GM21381 (cell line): ENCODE data around the gene TMEM169.
"Not testable (repeated sequence)": the region's sequence is repeated elsewhere in the genome, so short reads cannot be mapped to it uniquely, and the experiment has no call there.

Experiments
- ATAC-seq: cut with Tn5 transposase; IDR thresholded peaks from one replicate; pipeline ENCODE4 v1.9.1; 2021; ENCODE audit warnings: mild to moderate bottlenecking, moderate library complexity; ENCODE audit not compliant: unreplicated experiment

TMEM169 gene

DNA sequence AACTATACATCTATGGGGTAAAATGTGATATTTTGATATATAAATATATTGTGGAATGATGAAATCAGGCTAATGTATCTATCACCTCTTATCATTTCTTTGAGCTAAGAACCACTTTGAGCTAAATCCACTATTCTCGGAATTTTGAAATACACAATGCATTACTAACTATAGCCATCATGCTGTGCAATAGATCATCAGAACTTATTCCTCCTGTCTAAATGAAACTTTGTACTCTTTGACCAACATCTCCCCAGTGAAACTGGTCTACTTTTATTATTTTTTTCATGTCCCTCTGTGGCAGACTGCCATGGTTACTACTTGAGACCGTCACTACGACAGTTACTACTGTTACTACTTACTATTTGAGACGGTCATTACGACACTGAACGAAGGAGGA lies 11.5 kb upstream of the TMEM169 start:
- no peak for ATAC-seq

DNA sequence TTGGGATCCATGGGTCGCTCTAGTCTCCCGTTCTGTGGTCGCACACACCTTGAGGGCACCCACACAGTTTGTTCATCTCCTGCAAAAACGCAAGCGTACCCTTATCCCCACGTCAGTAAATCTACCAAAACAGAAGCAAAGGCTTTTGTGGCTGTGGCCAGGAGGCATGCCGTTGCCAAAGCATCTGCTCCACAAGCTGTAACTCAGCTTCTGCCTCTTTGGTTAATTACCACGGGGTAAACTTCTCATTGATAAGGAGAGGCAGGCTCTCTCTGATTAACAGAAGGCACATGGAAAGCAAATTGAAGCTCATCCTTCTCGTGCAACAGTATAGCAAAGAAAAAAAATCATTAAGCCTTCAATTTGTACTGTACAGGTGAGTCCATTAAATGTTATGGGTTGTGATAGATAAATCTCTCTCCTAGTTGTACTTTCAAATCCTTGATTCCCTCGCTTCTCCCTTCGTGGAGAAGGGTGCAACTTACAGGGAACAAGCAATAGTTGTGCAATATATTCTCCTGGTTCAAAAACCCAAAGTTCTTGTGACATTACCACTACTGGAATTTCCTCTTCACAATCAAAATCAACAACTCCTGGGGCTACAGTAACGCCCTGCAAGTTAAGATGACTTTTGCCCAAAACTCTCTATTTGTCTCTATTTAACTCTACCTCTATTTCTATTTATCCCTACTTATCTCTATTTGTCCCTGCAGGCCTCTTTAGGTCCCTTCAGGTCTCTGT lies 10.4 kb upstream of the TMEM169 start:
- no peak for ATAC-seq

DNA sequence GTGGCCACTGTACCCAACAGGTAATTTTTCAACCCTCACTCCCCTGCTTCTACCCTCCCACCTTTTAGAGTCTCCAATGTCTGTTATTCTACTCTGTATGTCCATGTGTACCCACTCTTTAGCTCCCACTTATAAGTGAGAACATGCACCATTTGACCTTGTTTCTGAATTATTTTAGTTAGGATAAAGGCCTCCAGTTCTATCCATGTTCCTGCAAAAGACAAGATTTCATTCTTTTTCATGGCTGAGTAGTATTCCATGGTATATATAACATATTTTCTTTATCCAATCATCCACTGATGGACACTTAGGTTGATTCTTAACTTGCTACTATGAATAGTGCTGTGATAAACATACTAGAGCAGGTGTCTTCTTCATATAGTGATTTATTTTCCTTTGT lies 9.2 kb upstream of the TMEM169 start:
- ATAC-seq = no peak

DNA sequence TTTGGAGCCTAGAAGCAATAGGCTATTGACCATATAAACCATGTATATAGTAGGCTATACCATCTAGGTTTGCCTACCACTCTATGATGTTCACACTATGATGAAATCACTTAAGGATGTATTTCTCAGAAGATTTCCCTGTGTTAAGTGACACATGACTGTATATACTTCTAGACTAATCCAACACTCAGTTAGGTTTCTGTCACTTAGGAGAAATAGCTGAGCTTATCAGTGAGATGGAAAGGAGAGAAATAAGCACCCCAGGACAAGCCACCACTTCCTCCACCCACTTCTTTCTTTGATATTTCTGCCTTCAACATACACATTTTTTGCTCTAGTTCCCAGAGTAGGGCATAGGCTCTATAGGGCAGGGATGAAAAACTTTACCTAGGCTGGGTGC lies 7.9 kb upstream of the TMEM169 start:
- no peak for ATAC-seq

DNA sequence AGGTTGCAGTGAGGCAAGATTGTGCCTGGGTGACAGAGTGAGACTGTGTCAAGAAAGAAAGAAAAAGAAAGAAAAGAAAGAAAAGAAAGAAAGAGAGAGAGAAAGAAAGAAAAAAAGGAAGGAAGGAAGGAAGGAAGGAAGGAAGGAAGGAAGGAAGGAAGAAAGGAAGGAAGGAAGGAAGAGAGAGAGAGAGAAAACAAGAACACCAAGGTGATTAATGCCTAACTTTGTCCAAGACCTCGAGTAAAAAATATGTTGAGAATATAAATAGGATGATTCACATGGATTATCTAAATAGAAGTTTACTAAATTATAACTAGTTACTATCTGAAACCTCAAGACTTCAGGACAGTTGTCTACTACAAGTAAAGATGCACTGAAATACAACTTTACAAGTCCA lies 7.3 kb upstream of the TMEM169 start:
- no peak for ATAC-seq

DNA sequence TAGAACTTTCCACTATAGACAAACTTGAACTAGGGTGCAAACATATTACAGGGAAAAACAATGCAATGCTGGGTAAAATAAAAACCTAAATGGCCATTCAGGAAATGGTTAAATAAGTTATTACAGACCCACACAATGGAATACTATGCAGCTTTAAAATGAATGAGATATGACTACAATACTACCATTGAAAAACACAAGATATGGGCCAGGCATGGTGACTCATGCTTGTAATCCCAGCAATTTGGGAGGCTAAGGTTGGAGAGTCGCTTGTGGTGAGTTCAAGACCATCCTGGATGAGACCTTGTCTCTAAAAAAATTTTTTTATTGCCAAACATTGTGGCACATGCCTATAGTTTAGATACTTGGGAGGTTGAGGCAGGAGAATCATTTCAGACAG lies 6.9 kb upstream of the TMEM169 start:
- no peak for ATAC-seq

DNA sequence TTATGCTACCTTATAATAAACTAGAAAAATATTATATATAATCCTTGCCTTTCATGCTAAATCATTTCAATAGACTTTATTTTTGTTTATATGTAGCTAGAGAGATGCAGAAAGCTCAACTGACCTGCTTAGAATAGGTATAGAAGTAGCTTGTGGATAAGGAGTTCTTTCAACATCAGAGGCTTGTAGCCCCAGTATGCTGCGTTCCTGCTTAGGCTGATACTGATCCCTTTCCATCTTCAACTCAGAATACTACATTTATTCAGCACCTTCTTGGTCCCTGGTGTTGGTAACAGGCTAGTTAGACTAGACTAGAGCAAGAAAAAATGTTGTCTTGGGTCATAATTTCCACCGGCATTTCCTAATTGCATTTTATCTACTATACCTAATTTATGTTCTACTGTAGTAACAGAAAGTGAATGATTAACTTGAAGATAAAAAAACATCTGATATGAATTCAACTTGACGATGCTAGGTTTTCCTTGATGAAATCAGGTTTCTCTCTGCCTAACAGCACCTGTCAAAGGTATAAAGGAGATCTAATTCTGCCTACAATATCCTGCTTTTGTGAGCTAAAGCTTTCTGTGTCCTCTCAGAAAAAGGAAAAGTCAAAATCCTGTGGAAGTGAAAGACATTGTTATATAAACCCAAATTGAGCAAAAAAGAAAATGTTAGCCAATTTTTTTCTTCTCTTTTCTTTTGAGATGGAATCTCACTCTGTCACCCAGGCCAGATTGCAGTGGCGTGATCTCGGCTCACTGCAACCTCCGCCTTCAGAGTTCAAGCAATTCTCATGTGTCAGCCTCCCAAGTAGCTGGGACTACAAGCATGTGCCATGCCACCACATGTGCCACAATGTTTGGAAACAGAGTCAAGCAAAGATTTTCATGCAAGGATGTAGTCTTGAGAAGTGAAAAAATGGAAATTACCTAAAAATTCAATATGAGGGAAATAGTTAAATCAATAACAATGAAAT lies 5.9 kb upstream of the TMEM169 start:
- ATAC-seq = no peak

DNA sequence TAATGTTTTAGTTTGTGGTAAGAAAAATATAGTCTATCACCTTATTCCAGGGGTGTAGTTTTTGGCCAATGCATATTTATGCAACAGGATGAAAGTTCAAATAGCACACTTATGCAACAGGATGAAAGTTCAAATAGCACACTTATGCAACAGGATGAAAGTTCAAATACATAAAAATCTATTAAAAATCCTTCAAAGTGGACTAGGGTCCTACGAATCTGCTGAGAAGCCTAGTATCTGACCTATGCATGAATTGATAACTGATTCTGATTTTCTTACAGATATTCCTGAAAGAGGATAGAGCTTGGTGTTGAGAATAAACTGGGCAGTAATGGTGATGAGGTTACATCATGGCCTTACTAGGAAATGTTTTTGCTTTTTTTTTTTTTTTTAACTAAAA lies 2.9 kb upstream of the TMEM169 start:
- ATAC-seq = no peak

DNA sequence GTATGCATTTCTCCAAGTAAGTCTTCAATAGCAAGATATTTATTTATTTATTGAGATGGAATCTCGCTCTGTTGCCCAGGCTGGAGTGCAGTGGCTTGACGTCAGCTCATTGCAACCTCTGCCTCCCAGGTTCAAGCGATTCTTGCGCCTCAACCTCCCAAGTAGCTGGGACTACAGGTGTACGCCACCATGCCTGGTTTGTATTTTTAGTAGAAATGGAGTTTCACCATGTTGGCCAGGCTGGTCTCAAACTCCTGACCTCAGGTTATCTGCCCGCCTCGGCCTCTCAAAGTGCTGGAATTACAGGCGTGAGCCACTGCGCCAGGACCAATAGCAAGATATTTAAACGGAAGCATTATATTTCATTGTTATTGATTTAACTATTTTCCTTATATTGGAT lies 1.7 kb upstream of the TMEM169 start:
- ATAC-seq = not testable (repeated sequence)

DNA sequence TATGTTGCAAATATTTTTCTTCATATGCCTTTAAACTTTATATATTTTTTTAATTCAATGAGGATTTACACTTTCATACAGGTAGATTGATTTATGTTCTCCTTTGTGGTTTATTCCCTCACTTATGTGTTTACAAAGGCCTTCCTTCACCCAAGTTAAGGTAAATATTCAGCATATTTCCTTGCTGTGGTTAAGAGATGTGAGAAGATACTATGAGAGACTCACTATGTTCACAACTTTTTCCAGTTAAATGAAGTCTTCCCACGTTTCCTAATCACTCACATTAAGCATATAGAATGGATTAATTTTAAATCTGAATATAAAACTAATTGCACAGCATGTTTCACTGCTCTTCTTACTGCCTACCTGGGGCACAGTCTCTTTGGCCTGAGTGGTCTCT lies 707 bp upstream of the TMEM169 start:
- no peak for ATAC-seq

DNA sequence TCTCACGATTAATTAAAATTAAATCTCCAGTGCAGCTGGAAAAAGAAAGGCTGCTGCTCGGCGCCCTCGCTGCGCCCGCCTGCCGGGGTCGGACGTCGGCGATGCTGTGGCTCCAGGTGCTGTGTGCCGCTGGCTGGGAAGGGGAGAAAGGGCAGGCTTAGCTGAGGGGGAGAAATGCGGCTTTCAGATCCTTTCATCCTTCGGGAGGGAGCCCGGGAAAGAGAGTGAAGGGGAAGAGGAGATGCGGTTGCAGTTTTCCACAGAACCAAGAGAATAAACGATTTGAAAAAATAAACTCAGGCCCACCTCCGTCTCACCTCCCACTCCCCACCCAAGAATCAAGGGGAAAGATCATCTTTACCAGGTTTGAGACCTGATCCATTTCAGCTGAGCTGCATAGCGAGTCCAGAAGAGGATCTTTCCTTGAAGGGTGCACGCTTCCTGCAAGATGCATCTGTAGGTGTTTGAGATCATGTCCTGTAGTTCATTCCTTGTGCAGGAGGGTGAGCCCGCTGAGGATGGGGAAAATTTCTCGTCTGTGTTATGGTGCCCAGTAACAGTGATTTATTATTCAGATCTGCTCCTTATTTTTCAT lies 495 bp downstream of the TMEM169 start:
- ATAC-seq = peak; percentile 13

DNA sequence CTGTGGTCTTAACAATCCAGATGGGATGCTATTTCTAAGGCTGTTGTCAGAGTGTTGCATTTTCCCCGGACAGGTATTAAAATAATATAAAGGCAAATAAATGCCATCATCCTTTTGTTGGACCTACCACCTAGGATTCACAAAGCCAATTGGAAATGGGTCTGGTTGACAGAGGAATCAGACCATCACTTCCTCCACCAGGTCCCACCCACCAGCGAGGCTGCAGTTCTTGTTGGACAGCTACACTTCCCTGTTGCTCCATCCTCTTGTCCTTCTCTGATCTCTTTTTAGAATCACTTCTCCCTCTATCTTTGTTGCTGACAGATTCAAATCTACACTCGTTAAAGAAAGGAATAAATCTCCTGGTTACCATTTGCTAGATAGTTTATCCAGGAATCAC lies 1.1 kb downstream of the TMEM169 start:
- ATAC-seq = no peak

DNA sequence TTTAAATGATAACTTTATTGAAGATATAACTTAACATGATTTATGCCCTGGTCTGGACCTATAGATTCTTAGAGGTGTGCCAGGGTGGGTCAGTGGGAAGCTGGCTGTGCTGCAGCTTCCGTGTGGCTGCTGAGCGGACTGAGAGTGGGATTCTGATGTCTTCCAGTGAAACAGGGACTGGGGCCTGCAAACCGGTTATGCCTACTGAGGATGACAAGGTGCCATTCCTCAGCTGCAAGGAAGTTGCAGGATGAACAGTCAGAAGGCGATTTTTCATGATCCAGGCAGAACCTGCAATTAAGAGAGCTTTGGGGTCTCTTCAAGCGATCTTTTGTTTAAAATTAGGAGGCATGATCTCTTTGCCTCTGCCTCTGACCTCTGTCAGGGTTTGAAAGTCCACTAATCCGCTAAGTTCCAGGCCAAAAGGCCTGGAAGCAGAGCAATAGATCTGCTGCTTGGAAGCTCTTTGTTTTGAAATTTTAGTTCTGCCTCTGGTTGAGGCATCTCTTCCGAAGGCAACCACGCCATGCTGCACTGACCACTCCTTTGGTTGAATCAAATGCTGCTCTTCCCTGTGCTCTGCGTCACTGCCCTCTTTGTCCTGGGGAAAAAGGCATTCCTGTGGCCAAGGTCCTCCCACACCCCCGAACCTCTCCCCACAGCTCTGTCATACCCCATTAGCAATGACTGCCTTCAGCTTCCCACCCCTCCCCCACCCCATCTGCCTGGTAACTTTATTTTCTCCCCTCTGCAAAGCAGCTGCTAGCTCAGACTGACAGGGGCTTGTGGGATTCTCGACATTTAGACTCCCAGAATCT lies 2.0 kb downstream of the TMEM169 start:
- no peak for ATAC-seq

DNA sequence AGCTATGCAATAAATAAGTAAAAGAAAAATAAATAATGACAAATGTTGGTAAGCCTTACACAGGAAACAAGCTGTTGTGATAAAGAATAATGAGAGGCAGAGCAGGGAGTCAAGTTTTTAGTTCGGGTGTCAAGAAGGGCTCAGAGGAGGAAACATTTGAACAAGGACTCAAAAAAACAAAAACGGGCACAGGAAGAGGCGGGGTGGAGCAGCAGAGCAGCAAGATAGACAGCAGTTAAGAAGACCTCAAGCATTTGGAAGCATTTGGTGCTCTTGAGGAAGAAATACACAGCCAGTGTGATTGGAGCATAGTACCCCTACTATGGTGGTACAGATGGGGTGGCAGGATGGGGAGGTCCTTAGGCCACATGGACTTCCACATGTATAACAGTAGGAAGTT lies 2.8 kb downstream of the TMEM169 start:
- no peak for ATAC-seq

DNA sequence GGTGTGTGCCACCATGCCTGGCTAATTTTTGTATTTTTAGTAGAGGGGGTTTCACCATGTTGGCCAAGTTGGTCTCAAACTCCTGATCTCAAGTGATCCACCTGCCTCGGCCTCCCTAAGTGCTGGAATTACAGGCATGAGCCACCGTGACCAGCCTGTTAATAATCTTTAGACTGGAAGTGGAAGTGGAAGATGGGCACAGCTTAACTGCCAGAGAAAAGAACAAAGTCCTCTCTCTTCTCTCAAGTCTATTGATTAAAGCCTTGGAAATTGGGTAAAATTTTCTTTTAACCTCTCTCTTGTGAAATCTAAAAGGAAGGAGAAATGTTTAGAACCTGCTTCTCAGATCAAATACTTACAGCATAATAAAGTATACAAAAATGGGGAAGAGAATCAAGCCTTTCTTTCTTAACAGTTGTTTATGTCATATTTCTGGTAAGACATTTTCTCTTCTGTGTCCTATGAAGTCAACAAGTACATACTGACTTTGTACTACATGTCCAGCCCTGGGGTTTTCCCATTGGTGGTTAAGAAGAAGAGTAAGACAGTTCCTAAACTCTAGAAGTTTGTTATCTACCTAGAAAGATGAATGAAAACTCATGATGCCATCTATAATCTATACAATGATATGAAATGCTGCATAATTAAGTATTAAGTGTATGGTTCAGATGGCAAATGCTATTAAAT lies 4.6 kb downstream of the TMEM169 start:
- no peak for ATAC-seq

DNA sequence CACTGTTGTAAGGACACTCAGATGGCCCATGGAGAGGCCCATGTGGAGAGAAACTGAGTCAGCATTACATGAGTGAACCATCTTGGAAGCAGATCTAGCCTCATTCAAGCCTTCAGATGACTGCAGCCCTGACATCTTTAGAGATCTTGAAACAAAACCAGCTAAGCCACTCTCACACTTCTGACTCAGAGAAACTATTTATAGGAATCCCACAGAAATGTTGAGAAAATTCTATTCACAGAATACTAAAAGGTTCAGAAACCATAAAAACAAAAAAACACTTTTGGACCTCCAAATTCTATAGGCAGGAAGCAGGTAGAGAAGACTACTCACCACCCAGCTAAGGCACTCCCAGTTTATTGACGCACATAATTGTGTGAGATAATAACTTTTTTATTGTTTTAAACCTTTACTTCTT lies 8.7 kb downstream of the TMEM169 start:
- peak; percentile 71 for ATAC-seq

DNA sequence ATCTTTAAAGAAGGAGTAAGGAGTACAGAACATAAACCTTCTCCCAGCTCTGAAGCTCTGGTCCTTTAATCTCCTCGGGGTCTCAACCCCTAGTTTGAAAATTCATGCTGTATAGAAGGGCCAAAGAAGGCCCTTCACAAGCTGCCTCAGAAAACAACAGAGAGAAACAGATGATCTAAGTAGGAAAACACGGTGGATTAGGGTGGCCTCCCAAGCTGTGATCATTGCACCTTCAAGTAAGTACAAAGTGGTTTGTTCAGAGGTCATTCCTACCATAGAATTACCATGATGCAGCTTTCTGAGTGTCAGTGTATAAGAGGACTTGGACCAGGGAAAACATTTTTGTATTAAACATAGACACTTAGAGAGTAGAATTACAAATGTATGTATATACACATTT lies 10.9 kb downstream of the TMEM169 start:
- no peak for ATAC-seq

DNA sequence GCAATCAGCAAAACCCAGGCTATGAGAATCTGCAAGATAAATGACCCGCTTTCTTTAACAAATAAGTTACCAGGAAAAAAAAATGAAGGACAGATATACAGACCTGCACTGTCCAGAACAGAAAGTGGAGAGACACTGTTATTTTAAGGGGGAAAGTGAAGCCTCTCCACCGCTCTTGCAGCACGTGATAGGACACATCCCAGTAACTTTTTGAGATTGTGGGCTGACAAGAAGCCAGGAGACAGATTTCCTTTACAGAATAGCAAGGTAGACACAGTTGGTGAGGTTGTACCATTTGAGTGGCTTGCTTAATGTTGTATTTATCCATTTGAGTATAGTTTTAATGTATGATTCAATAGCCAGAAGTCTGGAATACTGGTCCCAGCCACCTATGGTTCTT lies 13.0 kb downstream of the TMEM169 start:
- ATAC-seq = no peak

DNA sequence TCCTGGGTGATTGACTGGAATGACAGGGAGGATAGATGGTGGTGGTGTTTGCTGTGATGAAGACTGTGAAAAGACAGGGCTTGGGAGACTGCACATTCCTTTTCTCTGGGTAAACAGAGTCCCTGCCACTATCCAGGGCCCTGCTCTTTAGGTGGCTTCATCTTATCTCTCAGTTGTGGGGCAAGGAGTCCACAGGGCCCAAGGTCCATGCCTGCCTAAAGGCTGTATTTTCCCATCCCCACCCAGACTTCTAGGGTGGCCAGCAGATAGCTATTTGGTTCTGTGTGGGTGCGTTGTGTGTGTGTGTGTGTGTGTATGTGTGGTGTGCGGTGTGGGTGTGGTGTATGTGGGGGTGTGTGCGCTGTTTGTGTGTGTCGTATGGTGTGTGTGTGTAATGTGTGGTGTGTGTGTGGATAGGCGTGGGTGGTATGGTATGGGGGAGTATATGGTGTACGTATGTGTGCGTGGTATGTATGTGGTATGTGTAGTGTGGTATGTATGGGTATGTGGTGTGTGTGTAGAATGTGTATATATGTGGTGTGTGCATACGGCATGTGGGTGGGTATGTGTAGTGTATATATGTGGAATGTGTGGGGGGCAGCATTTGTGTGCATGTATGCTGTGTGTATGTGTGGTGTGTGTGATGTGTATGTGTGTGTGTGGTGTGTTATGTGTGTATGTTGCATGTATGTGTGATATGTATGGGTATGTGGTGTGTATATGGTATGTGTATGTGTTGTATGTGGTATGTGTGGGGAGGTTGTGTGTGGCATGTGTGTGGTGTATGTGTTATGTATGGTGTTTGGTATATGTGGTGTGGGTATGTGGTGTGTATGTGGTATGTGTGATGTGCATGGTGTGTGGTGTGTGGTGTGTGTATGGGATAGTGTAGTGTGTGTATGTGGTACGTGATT lies 17.0 kb downstream of the TMEM169 start:
- no peak for ATAC-seq
